ENCODE data around the gene UBALD2.
A peak's percentile ranks its signal among the peaks of the same experiment; 100 is the strongest.
"Not testable (repeated sequence)": the region's sequence is repeated elsewhere in the genome, so short reads cannot be mapped to it uniquely, and the experiment has no call there.

The UBALD2 gene

DNA sequence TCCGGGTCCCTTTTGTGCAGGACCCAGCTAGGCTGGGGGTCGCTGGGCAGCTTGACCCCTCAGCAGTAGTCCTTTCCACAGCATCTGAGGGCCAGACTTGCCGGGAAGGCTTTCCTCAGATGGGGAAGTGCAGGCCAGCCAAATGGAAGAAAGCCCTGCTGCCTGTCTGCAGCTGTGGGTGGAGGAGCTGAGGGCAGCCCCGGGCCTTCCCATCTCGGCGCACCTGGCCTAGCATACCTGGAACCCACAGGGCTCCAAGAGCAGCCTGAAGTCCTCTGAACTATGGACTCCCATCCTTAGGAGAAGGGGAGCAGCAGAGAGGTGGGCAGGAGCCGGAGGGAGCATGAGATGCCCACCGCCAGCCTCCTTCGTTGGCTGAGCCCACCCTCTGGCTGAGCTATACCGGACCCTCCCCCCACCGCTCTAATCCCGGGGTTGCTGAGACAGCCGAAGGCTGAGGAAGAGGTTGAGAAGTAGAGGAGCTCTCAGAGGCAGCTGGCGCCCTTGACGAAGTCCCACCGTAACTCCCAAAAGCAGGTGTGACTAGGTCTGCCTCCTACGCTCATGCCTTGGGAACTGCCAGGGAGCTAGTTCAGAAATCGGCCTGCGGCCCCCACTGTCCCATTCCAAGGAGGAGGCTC is 13.2 kb downstream of the UBALD2 start:
- DNase-seq, result no peak

GRCh38 chr17:76278952-76279741 is 14.0 kb downstream of the UBALD2 start:
- peak; percentile 87 for DNase-seq

DNA sequence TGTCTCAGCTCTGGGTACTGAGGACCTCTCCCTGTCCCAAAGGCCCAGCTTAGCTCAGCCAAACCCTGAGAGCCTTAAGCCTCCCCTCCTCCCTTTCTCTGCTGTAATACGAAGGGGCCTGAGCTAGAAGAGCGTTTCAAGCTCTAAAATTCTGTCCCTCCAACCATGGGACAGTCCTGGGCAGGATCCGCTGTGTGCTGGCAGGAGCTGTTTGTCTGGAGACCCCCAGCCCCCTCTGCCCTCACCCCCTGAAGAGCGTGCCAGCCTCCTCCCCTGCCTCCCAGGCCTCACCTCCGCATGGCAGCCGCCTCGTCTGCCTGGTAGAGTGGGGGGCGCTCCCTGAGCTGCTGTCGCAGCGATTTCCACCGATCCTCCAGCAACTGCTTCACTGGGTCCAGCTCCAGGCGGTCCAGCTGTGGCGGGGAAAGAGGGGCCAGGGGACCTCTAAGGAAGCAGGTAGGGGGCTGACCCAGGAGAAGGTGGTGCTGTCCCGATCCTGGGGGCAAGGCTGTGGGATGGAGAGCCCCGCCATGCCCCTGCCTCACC is 14.7 kb downstream of the UBALD2 start:
- DNase-seq, result no peak

GRCh38 chr17:76280650-76281049 is 15.5 kb downstream of the UBALD2 start:
- no peak for DNase-seq

DNA sequence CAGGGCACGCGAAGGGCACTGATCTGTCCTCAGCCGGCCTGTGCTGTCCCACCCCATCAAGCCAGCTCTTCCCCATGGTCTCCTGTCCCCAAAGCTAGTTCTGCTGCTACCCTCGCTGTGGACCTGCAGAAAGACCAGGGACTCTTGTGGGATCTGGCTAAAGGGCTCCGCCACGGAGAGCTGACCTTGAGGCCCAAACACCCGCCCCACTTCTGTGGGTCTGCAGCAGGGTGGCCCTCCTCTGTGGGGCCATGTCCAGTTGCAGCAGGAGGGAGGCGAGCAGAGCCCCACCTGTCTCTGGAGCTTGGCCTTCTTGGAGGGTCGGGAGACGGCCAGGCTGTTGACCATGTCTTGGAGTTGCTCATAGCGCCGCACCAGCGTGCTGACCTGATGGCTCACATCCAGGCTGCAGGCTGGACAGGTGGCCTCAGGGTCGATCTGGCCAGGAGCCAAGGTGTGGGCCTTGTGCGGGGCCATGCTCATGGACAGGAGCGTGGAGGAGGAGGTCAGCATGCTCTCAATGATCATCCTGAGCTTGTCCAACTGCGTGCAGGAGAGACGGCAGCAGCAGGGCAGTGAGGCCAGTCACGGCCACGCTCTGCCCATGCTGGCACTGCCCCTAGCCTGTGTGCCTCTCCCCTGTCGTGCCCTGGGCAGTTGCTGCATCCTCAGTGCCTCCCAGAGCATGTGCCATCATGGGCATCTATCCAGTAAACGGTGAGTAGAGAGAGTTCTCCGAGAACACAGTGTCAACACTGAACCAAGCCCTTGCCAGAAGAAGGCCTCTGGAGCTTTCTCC is 16.6 kb downstream of the UBALD2 start:
- no peak for DNase-seq

GRCh38 chr17:76292567-76292966 is 27.4 kb downstream of the UBALD2 start:
- no peak for DNase-seq

DNA sequence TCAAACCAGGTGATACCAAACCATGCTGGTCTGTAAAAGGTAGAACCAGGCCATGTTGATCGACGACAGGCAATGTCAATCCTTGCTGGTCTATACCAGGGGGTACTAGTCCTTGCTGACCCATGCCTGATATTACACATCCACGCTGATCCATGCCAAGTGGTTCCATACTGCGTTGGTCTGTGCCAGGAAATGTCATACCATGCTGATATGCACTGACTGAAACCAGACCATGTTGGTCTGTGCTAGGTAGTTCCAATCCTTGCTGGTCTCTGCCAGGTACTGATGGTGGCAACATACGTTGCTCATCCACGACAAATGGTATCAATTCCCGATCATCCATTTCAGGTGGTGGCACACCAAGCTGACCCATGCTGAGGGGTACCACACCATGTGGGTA is 28.0 kb downstream of the UBALD2 start:
- DNase-seq, result no peak

- no peak for DNase-seq
Measured at GRCh38 chr17:76296186-76296585, 31.0 kb downstream of the UBALD2 start.

DNA sequence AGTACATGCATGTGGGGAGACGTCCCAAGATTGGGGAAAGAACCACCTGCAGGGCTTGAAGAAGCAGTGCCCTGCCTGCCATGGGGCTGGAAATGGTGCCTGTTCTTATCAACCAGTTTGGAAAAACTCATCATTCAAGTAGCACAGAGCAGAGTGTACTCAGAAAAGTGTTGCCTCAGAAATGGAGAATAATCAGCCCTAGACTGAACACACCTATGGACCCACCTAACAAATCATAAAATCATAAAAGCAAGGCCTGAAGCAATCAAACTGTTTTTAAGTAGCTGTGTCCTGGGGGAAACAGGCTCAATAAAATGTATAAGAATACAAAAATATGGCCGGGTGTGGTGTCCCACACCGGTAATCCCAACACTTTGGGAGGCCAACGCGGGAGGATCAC is 31.7 kb downstream of the UBALD2 start:
- DNase-seq, result no peak

- no peak for DNase-seq
Measured at GRCh38 chr17:76297436-76297835, 32.3 kb downstream of the UBALD2 start.

GRCh38 chr17:76304226-76305134 is 39.3 kb downstream of the UBALD2 start:
- DNase-seq, result no peak

DNA sequence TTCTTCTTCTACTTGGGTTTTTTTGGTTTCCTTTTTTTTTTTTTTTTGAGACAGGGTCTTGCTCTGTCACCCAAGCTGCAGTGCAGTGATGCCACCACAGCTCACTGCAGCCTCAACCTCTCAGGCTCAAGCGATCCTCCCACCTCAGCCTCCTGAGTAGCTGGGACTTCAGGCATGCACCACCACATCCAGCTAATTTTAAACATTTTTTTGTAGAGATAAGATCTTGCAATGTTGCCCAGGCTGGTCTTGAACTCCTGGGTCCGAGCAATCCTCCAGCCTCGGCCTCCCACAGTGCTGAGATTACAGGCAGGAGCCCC is 39.9 kb downstream of the UBALD2 start:
- DNase-seq, result not testable (repeated sequence)

DNA sequence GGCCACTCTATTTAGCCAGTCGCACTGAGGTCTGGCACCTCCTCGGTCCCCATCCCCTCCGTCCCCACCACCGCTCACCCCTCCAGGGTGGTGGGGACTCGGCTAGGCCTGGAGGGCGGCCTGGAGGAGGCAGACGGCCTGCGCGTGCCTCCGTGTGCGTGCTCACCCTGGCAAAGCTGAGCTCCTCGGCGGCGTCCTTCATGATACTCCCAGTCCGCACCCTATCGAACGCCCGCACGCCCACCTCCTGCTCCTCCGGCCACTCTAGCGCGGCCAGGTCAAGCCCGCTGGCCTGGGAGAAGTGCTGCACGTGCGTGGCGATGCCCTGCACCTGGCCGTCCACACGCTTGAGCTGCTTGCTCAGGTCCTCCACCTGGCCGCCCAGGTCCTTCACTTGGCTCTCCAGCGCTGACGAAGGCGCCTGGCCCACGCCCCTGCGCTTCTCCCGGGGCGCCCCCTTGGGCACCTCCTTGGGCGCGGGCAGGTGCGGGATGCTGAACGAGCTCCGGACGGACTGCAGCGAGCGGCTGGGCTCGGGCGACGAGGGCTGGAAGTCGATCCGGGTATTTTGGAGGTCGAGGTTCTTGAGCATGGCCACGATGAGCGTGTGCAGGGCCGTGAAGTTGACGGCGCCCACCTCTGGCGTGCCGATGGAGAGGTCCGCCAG is 42.3 kb downstream of the UBALD2 start:
- DNase-seq, result no peak

GRCh38 chr17:76307966-76308338 is 42.8 kb downstream of the UBALD2 start, which contains the start of gene QRICH2:
Gene QRICH2, minus strand, starts transcription at chr17:76308276. Its CDS starts 278 bp downstream, at chr17:76307998.
- no peak for DNase-seq

GRCh38 chr17:76309461-76309860 is 44.3 kb downstream of the UBALD2 start:
- no peak for DNase-seq

- no peak for DNase-seq
Measured at GRCh38 chr17:76312735-76313134, 47.6 kb downstream of the UBALD2 start.

- no peak for DNase-seq
Measured at GRCh38 chr17:76314392-76315227, 49.5 kb downstream of the UBALD2 start.

DNA sequence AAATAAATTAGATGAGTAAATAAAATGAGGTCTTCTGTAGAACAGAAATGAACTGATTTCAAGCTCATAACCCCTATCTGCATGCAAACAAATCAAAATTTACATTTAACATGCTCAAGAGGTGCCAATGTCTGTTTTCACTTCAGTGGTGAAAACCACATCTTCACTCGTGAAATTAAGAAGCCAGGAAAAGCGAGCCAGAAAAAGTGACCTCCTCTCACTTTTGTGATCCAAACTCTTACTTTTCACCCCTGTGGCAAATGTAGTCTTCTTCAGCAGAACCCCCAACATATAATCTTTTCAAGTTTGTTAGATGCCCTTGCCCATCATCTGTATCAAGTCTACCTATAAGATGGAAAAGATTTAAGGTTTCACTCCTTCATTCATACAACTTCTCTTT is 52.4 kb downstream of the UBALD2 start:
- no peak for DNase-seq

DNA sequence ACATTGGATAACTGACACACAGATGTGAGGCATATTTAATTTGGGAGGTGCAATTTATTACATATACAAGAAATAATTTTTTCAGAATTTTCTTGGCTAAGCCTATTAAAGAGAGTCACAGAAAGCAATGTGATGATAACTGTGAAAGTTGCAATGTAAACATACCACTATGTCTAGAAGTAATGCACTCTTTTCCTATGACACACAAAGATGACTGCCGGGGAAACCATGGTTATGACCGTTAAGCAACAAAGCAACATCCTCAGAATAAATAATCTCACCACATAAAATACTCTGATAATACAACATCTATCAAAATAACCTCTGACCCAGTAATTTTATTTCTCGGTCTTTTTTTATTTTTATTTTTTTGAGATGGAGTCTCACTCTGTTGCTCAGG is 53.4 kb downstream of the UBALD2 start:
- DNase-seq, result no peak

All from activated CD8-positive, alpha-beta memory T cell treated with anti-CD3 and anti-CD28 coated beads, Interleukin-2, amount 50 U/mL, for 4 hours (primary cell).